IMR-90 (cell line): ENCODE data around the gene CPNE1. TPM values are rescaled to one million over a fixed set of nuclear protein-coding genes. Genes with fewer than 3 reads are reported as not detected.

Experiments used
- ATAC-seq: fragments of 200-7000 bp; cut with Tn5 transposase; 2 replicates; pipeline ENCODE4 v1.9.1; 2020; ENCODE audit warnings: low read depth, mild to moderate bottlenecking, moderate library complexity
- BruUV-seq: library from RNA; stranded (reverse); fragments of 400-500 nt; replicated peaks from 2 replicates; lab custom pipeline; 2021; lab: Mats Ljungman, UMichigan
- CTCF ChIA-PET: fragments of 300-600 bp; formaldehyde crosslinking; extraction: SDS; loops from one replicate; lab custom pipeline; 2021; ENCODE audit warnings: antibody characterized with exemption; lab: Yijun Ruan, JAX
- POLR2A ChIA-PET: fragments of 300-600 bp; sonication (Branson Sonifier 250); formaldehyde crosslinking; loops from one replicate; lab custom pipeline; 2022; ENCODE audit warnings: antibody characterized with exemption; ENCODE audit not compliant: unreplicated experiment; lab: Charles Lee
- DNase-seq: peaks from one replicate; pipeline ENCODE4 v3.0.0; 2013
- H2AFZ ChIP-seq: replicated peaks from 2 replicates; pipeline ENCODE3; 2013; ENCODE audit warnings: low read length, mild to moderate bottlenecking; ENCODE audit not compliant: poor library complexity
- H2AK5ac ChIP-seq: 2 replicates; pipeline ENCODE4 v1.6.1; 2013; ENCODE audit warnings: low read depth, low read length, inconsistent platforms
- H2AK9ac ChIP-seq: replicated peaks from 2 replicates; pipeline ENCODE3; 2013; ENCODE audit warnings: mild to moderate bottlenecking, low read depth, low read length, moderate library complexity; ENCODE audit not compliant: poor library complexity
- H2BK120ac ChIP-seq: 2 replicates; pipeline ENCODE4 v1.6.1; 2013; ENCODE audit warnings: low read depth, low read length, inconsistent platforms
- H2BK15ac ChIP-seq: 3 replicates; pipeline ENCODE4 v1.6.1; 2013; ENCODE audit warnings: low read depth, low read length, inconsistent platforms
- H2BK20ac ChIP-seq: 2 replicates; pipeline ENCODE4 v1.6.1; 2013; ENCODE audit warnings: low read depth, mild to moderate bottlenecking, inconsistent platforms, low read length, moderate library complexity
- H2BK5ac ChIP-seq: 2 replicates; pipeline ENCODE4 v1.6.1; 2013; ENCODE audit warnings: mild to moderate bottlenecking, low read depth, low read length, inconsistent platforms; ENCODE audit not compliant: poor library complexity, severe bottlenecking
- H3K14ac ChIP-seq: replicated peaks from 2 replicates; pipeline ENCODE4 v1.6.1; 2013; ENCODE audit warnings: low read depth, low read length, inconsistent platforms
- H3K18ac ChIP-seq: 2 replicates; pipeline ENCODE4 v1.6.1; 2013; ENCODE audit warnings: low read depth, low read length, control low read depth
- H3K23ac ChIP-seq: 2 replicates; pipeline ENCODE4 v1.6.1; 2013; ENCODE audit warnings: low read depth, low read length, inconsistent platforms
- H3K27ac ChIP-seq: 2 replicates; pipeline ENCODE4 v1.5.1; 2013; ENCODE audit warnings: mild to moderate bottlenecking, control low read depth, low read length; ENCODE audit not compliant: insufficient read depth
- H3K27me3 ChIP-seq: 2 replicates; pipeline ENCODE4 v1.6.1; 2013; ENCODE audit warnings: low read length; ENCODE audit not compliant: control insufficient read depth, insufficient read depth
- H3K36me3 ChIP-seq: 2 replicates; pipeline ENCODE4 v1.6.1; 2013; ENCODE audit warnings: low read length, mixed read lengths; ENCODE audit not compliant: control insufficient read depth, insufficient read depth
- H3K4ac ChIP-seq: 2 replicates; pipeline ENCODE4 v1.6.1; 2013; ENCODE audit warnings: low read depth, low read length, inconsistent platforms
- H3K4me1 ChIP-seq: 2 replicates; pipeline ENCODE4 v1.6.1; 2013; ENCODE audit warnings: low read length, mixed read lengths; ENCODE audit not compliant: control insufficient read depth, insufficient read depth
- H3K4me2 ChIP-seq: 2 replicates; pipeline ENCODE4 v1.6.1; 2013; ENCODE audit warnings: low read depth, mild to moderate bottlenecking, control low read depth, low read length, moderate library complexity
- H3K4me3 ChIP-seq: 2 replicates; pipeline ENCODE4 v1.5.1; 2013; ENCODE audit warnings: low read depth, mild to moderate bottlenecking, control low read depth, low read length, moderate library complexity; ENCODE audit not compliant: insufficient read depth
- H3K56ac ChIP-seq: 2 replicates; pipeline ENCODE4 v1.6.1; 2013; ENCODE audit warnings: low read length, inconsistent platforms; ENCODE audit not compliant: insufficient read depth; ENCODE audit errors: extremely low read depth
- H3K79me1 ChIP-seq, 2 experiments: 2 replicates each; pipeline ENCODE4 v1.6.1; 2013; ENCODE audit warnings: low read length in 2 of 2, inconsistent platforms in 1 of 2, low read depth in 1 of 2
- H3K9ac ChIP-seq: 2 replicates; pipeline ENCODE4 v1.6.1; 2013; ENCODE audit warnings: low read depth, low read length, control low read depth
- H3K9me1 ChIP-seq: 2 replicates; pipeline ENCODE4 v1.6.1; 2013; ENCODE audit warnings: low read length, inconsistent platforms; ENCODE audit not compliant: insufficient read depth
- H3K9me3 ChIP-seq: 2 replicates; pipeline ENCODE4 v1.6.1; 2013; ENCODE audit warnings: low read length; ENCODE audit not compliant: control insufficient read depth, insufficient read depth
- H4K20me1 ChIP-seq: 2 replicates; pipeline ENCODE4 v1.6.1; 2013; ENCODE audit warnings: low read length, inconsistent platforms; ENCODE audit not compliant: insufficient read depth
- H4K5ac ChIP-seq: 2 replicates; pipeline ENCODE4 v1.6.1; 2013; ENCODE audit warnings: mild to moderate bottlenecking, low read depth, low read length, control low read depth
- H4K8ac ChIP-seq, 2 experiments: 2 replicates each; pipeline ENCODE4 v1.6.1; 2013; ENCODE audit warnings: low read depth in 2 of 2, low read length in 2 of 2, control low read depth in 1 of 2, inconsistent platforms in 1 of 2
- H4K91ac ChIP-seq: 2 replicates; pipeline ENCODE4 v1.6.1; 2013; ENCODE audit warnings: low read depth, low read length, inconsistent platforms; ENCODE audit not compliant: insufficient read depth
- BHLHE40 ChIP-seq: fragments of 150-350 bp; IDR thresholded peaks from 2 replicates; pipeline ENCODE4 v1.6.1; 2016; ENCODE audit warnings: mild to moderate bottlenecking, low read depth, low read length
- CEBPB ChIP-seq: IDR thresholded peaks from 2 replicates; pipeline ENCODE4 v1.6.1; 2012; ENCODE audit warnings: low read depth, low read length, improper control_type of control experiment
- CHD1 ChIP-seq: IDR thresholded peaks from 2 replicates; pipeline ENCODE4 v1.6.1; 2012; ENCODE audit warnings: low read depth, low read length, improper control_type of control experiment
- FOS ChIP-seq: fragments of 150-350 bp; IDR thresholded peaks from 2 replicates; pipeline ENCODE4 v1.6.1; 2016; ENCODE audit warnings: low read depth, low read length
- MAFK ChIP-seq: IDR thresholded peaks from 2 replicates; pipeline ENCODE4 v1.6.1; 2012; ENCODE audit warnings: low read depth, low read length, improper control_type of control experiment
- MAZ ChIP-seq: IDR thresholded peaks from 2 replicates; pipeline ENCODE4 v1.6.1; 2012; ENCODE audit warnings: low read depth, mild to moderate bottlenecking, low read length, improper control_type of control experiment, moderate library complexity, borderline replicate concordance
- MXI1 ChIP-seq: IDR thresholded peaks from 2 replicates; pipeline ENCODE4 v1.6.1; 2012; ENCODE audit warnings: low read depth, mild to moderate bottlenecking, low read length, moderate library complexity, borderline replicate concordance
- NFE2L2 ChIP-seq: fragments of 150-350 bp; IDR thresholded peaks from 2 replicates; pipeline ENCODE4 v1.6.1; 2016; ENCODE audit warnings: low read depth, mild to moderate bottlenecking, low read length
- POLR2A ChIP-seq: IDR thresholded peaks from 2 replicates; pipeline ENCODE4 v1.6.1; 2012; ENCODE audit warnings: mild to moderate bottlenecking, low read depth, low read length
- RAD21 ChIP-seq: IDR thresholded peaks from 2 replicates; pipeline ENCODE4 v1.6.1; 2012; ENCODE audit warnings: low read length, improper control_type of control experiment
- RCOR1 ChIP-seq: IDR thresholded peaks from 2 replicates; pipeline ENCODE4 v1.6.1; 2012; ENCODE audit warnings: mild to moderate bottlenecking, low read length, improper control_type of control experiment; ENCODE audit not compliant: insufficient replicate concordance
- RFX5 ChIP-seq: IDR thresholded peaks from 2 replicates; pipeline ENCODE4 v1.8.0; 2012; ENCODE audit warnings: low read depth, mild to moderate bottlenecking, low read length, moderate library complexity
- SMC3 ChIP-seq: fragments of 150-350 bp; IDR thresholded peaks from 2 replicates; pipeline ENCODE4 v1.6.1; 2016; ENCODE audit warnings: low read depth, mild to moderate bottlenecking, antibody characterized with exemption, low read length, moderate library complexity
- WGBS, 2 experiments: methylation state at CpG; one replicate each; pipeline versions ENCODE4 v1.1.5 to v1.1.7; 2013; ENCODE audit warnings: missing lambda C conversion rate in 2 of 2; ENCODE audit not compliant: insufficient read length in 1 of 2; ENCODE audit errors: extremely low coverage in 2 of 2; 5-methylcytosine and 5-hydroxymethylcytosine counted together
- dilution Hi-C: fragments of 300-500 bp; cut with HindIII; formaldehyde crosslinking; loops from one replicate; pipeline ENCODE4 v1.14.3; 2018; ENCODE audit warnings: low sequenced_read_pairs; ENCODE audit not compliant: unreplicated experiment
- in situ Hi-C: fragments of 300-500 bp; cut with MboI; formaldehyde crosslinking; loops from 3 replicates; pipeline ENCODE4 v1.14.3; 2019; ENCODE audit warnings: low sequenced_read_pairs, inconsistent platforms, mixed read lengths
- intact Hi-C: fragments of 100-400 bp; cut with micrococcal nuclease; formaldehyde crosslinking; loops from 2 replicates; pipeline ENCODE4 v1.10.0; 2022
- polyA plus RNA-seq, 3 experiments: library from polyadenylated mRNA; depleted of rRNA; stranded (reverse); fragments of >200 nt; gene quantifications; 2 replicates each; pipeline ENCODE4 v1.2.3, GENCODE V29; 2012; ENCODE audit warnings: low replicate concordance in 1 of 3
- total RNA-seq: library from RNA; depleted of rRNA; stranded (reverse); fragments of >200 nt; gene quantifications from 2 replicates; pipeline ENCODE4 v1.2.3, GENCODE V29; 2012
- TF ChIP-seq, protein P1 (sequence below): fragments of 150-350 bp; IDR thresholded peaks from 2 replicates; pipeline ENCODE4 v1.6.1; 2016; ENCODE audit warnings: low read depth, mild to moderate bottlenecking, low read length, moderate library complexity, borderline replicate concordance
- TF ChIP-seq, protein P2 (sequence below): conservative IDR thresholded peaks from 2 replicates; pipeline ENCODE4 v1.5.1; 2012; ENCODE audit warnings: mild to moderate bottlenecking, low read depth, low read length, improper control_type of control experiment

The CPNE1 gene
- total and polyA plus RNA-seq, 2 of the 4 experiments (the other 2 are of a cell fraction), result 163 to 165 TPM

DNA sequence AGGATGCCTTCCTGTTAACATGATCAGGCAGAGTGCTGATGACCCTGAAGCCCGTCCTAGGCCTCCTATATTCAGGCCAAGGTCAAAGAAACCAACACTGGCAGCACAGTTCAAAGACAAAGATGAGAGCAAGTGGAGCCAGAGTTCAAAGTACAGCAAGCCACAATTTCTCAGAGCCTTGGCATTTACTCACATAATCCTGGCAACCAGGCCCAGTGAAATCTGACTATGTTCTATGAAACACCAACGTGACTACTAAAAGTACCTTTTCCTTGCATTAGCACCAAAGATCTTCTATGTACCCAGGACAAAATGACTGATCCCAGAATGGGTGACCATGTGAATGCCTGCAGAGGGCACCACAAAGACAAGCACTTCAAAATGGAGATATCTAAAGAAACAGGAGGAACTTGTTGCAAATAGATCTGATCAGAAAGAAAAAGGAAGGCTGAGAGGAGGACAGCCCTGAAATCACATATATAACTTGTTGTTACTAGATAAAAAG lies 30.6 kb upstream of the CPNE1 start:
- H3K36me3 ChIP-seq, result peaks cover 15% of the 10 kb centered on the region
- ATAC-seq, result no peak
- TF ChIP-seq FOS (no peak), SMC3 (no peak), MXI1 (no peak), RCOR1 (no peak), NFE2L2 (no peak), POLR2A (no peak), RFX5 (no peak), MAFK (no peak), BHLHE40 (no peak), MAZ (no peak), RAD21 (no peak), CEBPB (no peak), CHD1 (no peak)
- TF ChIP-seq, protein P1, sequence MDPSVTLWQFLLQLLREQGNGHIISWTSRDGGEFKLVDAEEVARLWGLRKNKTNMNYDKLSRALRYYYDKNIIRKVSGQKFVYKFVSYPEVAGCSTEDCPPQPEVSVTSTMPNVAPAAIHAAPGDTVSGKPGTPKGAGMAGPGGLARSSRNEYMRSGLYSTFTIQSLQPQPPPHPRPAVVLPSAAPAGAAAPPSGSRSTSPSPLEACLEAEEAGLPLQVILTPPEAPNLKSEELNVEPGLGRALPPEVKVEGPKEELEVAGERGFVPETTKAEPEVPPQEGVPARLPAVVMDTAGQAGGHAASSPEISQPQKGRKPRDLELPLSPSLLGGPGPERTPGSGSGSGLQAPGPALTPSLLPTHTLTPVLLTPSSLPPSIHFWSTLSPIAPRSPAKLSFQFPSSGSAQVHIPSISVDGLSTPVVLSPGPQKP, result no peak
- TF ChIP-seq, protein P2, sequence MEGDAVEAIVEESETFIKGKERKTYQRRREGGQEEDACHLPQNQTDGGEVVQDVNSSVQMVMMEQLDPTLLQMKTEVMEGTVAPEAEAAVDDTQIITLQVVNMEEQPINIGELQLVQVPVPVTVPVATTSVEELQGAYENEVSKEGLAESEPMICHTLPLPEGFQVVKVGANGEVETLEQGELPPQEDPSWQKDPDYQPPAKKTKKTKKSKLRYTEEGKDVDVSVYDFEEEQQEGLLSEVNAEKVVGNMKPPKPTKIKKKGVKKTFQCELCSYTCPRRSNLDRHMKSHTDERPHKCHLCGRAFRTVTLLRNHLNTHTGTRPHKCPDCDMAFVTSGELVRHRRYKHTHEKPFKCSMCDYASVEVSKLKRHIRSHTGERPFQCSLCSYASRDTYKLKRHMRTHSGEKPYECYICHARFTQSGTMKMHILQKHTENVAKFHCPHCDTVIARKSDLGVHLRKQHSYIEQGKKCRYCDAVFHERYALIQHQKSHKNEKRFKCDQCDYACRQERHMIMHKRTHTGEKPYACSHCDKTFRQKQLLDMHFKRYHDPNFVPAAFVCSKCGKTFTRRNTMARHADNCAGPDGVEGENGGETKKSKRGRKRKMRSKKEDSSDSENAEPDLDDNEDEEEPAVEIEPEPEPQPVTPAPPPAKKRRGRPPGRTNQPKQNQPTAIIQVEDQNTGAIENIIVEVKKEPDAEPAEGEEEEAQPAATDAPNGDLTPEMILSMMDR, result no peak
- no peak overlapping the region for H3K9ac ChIP-seq
- BruUV-seq, result no TSS peak
- H3K9me3 ChIP-seq, result no peaks in the 10 kb centered on the region
- H3K4me1 ChIP-seq, result peaks cover 5% of the 10 kb centered on the region
- CTCF ChIA-PET, result no interaction called here
- no peaks in the 10 kb centered on the region for H4K20me1 ChIP-seq
- peaks cover 26 to 42% of the 10 kb centered on the region in 2 experiments for H3K79me1 ChIP-seq
- H2AFZ ChIP-seq, result no peak overlapping the region
- H2AK5ac ChIP-seq, result no peak overlapping the region
- 86% methylated on average over 1 of the region's 2 CpGs; no CpG with 5 or more reads in 1 of the 2 experiments for WGBS, 2 experiments
- no peak overlapping the region for H4K5ac ChIP-seq
- in situ Hi-C loops, result no loop called here
- H4K91ac ChIP-seq, result no peak overlapping the region
- no peak overlapping the region for H3K18ac ChIP-seq
- H3K23ac ChIP-seq, result no peak overlapping the region
- no peak overlapping the region for H3K4ac ChIP-seq
- H3K14ac ChIP-seq, result no peak overlapping the region
- no peak for DNase-seq
- H3K27me3 ChIP-seq, result no peaks in the 10 kb centered on the region
- intact Hi-C loops, result loop anchor here (5.0 kb wide), 1 partner anchor 257 kb away; the partner anchor contains the start of gene SCAND1
- H2BK20ac ChIP-seq, result no peak overlapping the region
- dilution Hi-C loops, result no loop called here
- no peak overlapping the region for H3K4me3 ChIP-seq
- H3K27ac ChIP-seq, result no peak overlapping the region
- no peak overlapping the region for H2BK120ac ChIP-seq
- no peak overlapping the region for H3K4me2 ChIP-seq
- H3K56ac ChIP-seq, result no peak overlapping the region
- H4K8ac ChIP-seq, result no peak overlapping the region
- peaks cover 11% of the 10 kb centered on the region for H3K9me1 ChIP-seq
- no peak overlapping the region for H2AK9ac ChIP-seq
- no peak overlapping the region for H2BK5ac ChIP-seq
- H2BK15ac ChIP-seq, result no peak overlapping the region
- POLR2A ChIA-PET, result no interaction called here
